ENCODE measurements around the gene CBY1.

CBY1 gene

DNA sequence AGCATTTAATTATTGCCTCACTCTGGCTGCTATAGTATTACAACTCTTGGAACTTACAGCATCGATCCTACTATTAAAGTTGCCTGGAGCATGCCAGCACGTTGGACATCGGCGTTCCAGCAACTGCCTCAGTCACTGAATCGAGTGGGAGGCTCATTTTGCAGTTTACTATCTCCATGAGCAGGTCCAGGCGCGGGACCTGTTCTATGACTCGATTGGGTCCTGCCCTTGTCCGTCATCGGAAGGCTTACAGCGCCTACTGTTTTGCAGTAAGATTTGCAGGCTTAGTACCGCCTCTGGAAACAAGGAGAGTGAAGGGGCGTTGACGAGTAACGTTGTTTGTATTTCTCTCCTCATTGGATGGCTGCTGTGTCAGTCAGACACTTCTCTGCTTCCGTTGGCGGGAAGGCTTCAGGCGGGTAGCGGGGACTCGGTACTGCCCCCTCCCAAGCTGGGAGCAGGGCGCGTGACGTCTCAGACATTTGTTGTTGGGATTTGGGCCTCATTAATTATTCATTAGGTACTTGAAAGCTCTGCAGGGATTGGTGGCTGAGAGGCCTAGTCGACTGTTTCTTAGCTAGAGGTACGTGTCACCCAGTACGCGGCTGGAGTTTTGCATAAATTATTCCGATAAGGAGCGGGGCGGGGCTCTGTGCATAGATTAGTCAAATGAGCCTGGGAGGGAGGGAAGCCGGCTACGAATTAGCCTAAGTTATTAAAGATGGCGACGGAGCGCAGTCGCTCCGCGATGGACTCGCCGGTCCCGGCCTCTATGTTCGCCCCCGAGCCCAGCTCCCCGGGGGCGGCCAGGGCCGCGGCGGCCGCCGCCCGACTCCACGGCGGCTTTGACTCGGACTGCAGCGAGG lies 49.0 kb downstream of the CBY1 start, which contains the start of gene GTPBP1:
Gene GTPBP1, plus strand, starts transcription at position 710 of the 866 bp plus-strand sequence. Its CDS starts 12 bp downstream, at position 722.
- peak; percentile 99 to 100 for DNase-seq

GRCh38 chr22:38706101-38706900 lies 49.9 kb downstream of the CBY1 start:
- DNase-seq = no peak

DNA sequence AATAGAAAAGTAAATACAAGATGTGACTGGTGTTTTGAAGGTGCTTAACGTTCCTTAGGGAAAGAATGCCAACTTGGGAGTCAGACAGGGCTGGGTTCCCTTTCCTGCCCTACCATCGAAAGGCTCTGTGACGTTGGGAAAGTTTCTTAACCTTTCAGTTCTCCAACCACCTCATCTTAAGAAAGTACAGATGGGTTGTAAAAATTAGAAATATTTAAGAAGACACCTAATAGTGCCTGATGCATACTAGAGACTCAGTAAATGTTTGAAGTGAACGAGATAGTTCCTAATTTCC lies 50.4 kb downstream of the CBY1 start:
- DNase-seq = no peak

GRCh38 chr22:38707346-38707745 lies 50.9 kb downstream of the CBY1 start:
- no peak for DNase-seq

GRCh38 chr22:38707984-38708383 lies 51.5 kb downstream of the CBY1 start:
- no peak for DNase-seq

GRCh38 chr22:38709306-38709705 lies 52.9 kb downstream of the CBY1 start:
- DNase-seq = no peak

DNA sequence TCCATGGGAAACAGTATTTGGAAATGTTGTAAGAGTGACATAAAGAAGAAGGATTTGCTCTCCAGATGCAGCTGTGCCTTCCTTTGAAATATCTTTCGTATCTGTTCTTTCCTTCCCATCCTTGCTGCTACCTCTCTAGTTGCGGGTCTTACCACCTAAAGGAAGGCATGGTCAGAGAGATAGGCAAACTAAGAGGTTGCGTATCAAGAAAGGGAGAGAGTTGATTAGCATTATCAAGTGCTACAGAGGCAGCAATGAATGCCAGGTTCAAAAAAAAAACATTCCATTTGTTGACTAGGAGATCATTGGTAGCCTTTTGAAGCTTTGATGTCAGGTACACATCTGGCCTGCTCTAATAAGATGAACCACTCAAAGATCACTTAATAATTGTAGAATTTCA lies 53.9 kb downstream of the CBY1 start:
- DNase-seq = no peak

- no peak for DNase-seq
These were observed 54.4 kb downstream of the CBY1 start for GRCh38 chr22:38710866-38711265.

DNA sequence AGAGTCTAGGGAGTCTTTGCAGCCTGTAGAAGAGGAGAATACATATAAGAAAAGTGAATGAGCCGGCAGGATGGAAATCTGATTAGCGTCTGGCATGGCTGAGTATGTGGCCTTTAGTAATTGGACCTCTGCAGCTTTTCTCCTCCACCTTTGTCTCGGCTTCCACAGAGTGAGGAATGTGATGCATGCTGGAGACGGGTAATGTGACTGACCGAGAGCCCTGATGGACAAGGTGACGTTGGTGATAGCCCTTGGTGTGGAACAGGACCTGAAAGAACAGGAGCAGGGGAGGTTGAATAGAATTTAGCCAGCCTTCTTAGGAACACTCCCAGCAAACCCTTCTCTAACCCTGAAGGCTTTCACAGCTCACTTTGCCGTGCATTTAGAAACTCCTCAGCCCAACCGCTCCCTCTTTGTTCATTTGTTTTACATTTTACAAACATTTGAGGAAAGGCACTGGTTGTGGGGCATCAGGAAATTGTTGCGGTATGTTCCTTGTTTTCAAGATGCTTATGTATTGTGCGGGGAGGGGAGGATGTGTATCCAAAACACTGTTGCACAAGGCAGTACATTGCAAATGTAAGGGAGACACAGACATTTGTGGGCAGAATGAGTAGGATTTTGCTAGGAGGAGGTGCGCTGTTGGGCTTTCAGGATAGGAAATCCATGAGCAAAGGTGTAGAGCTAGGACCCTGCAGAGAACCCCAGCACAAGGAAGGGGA lies 56.2 kb downstream of the CBY1 start:
- DNase-seq = no peak

DNA sequence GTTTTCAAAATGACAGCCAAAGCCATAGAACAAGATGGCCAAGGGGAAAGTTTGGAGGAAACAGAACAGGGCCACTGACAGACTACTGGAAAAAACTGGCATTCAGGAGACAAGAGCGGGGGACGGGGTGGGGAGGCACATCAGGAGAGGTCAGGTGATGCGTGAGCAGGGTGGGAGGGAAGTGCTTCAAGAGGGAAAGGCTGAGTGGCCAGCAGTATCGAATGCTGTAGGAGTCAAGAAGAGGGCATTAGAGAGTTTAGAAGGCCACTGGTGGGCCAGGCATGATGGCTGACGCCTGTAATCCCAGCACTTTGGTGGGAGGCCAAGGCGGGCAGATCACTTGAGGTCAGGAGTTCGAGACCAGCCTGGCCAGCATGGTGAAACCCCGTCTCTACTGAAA lies 57.5 kb downstream of the CBY1 start:
- DNase-seq = no peak

DNA sequence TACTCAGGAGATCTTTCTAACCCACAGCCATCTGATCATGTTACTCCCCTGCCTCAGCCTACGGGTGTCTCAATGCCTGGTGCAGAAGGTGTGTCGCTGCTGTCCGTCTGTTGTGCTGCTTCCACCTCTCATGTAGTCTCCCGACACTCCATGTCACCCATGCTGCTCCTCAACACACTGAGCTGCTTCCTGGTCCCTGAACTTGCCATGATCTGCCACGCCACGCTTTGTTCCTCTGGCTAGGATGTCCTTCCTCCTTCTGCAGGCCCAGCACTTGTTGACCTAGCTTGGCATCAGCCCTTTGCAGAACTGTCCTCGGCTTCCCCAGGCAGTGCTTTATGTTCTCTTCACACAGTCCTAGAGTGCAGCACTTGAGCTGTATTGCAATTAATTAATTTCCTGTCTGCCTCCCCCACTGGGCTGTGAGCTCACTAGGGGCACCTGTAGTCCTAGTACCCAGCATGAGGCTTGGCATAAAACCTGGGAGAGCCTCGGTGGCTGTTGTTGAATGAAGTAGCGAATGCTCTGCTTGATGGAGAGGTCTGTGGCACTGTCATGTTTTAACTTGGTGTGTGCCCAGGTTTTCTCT lies 58.8 kb downstream of the CBY1 start:
- no peak for DNase-seq

- no peak for DNase-seq
These were observed 59.4 kb downstream of the CBY1 start for GRCh38 chr22:38715852-38716251.

GRCh38 chr22:38716271-38716670 lies 59.8 kb downstream of the CBY1 start:
- DNase-seq = no peak

DNA sequence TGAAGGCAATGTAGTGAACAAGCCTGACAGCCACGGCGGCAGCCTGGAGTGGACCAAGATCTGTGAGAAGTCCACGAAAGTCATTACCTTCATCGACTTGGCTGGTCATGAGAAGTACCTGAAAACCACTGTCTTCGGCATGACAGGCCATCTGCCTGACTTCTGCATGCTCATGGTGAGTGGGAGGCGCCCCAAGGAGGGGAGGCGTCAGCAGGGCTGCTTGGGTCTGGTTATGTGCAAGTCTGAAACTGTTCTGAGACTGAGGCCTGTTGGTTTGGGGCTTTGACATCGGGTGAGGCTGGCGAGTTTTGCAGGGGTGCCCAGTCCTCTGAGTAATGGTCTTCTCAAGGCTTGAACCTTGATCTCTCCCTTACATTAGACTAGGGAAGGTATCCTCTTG lies 60.4 kb downstream of the CBY1 start:
- no peak for DNase-seq

- DNase-seq = no peak
These were observed 60.8 kb downstream of the CBY1 start for GRCh38 chr22:38717244-38717643.

DNA sequence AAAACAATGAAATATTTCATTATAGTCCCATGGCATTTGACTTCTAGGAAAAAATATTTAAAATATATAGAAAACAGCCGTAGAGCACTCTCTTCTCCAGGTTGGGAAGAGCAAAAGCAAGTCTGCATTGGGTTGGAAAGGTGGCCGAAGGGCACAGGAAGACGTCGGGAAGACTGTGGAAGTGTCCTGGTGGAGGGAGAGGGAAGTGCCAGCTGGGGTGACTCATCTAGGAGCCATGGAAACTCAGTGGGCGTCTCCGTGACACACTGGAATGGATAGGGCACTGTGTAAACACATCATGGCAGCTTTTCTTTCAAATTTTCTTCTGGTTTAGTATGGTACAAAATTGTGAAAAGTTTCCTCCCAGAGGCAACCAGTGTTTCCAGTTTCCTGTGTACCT lies 62.0 kb downstream of the CBY1 start:
- no peak for DNase-seq

DNA sequence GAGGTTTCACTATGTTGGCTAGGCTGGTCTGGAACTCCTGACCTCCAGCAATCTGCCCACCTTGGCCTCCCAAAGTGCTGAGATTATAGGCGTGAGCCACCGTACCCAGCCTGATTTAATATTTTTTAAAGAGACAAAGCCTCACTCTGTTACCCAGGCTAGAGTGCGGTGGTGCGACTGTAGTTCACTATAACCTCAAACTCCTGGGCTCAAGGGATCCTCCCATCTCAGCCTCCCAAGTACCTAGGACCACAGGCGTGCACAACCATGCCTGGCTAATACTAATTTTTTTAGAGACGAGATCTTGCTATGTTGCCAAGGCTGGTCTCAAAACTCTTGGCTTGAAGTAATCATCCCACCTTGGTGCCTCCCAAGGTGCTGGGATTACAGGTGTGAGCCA lies 62.8 kb downstream of the CBY1 start:
- no peak for DNase-seq

DNA sequence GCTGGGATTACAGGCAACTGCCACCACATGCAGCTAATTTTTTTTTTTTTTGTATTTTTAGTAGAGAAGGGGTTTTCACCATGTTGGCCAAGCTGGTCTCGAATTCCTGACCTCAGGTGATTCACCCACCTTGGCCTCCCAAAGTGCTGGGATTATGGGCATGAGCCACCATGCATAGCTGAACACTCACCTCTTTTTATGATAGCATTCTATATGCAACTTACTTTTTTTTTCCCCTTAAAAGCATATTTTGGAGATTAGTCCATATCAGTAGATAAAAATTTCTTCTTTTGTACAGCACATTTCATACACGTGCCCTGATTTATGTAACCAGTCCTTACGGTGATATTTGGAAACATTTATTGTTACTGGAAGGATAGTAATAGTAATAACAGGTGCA lies 63.9 kb downstream of the CBY1 start:
- DNase-seq = no peak

DNA sequence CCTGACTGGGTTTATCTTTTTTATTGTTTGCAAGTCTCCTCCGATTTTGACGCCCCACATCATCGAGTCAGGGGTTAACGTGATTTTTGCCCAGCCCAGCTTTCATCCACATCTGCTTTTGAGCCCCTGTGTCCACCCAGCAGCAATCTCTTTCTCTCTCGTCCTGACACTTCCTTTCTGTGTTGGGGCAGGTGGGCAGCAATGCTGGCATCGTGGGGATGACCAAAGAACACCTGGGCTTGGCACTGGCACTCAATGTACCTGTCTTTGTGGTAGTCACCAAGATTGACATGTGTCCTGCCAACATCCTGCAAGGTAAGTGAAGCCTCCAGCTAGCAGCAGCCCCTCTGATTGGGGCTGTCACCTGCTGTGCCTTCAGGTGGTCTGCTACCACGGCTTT lies 65.1 kb downstream of the CBY1 start:
- no peak for DNase-seq

Data from cerebellar nuclear complex (tissue), 1 donor.